GM12873 (cell line): ENCODE data around the gene LIMS2.

Experiments
- TF ChIP-seq, protein P1 (sequence below): IDR thresholded peaks from 2 replicates; pipeline ENCODE4 v1.5.1; 2012; ENCODE audit warnings: low read depth, mild to moderate bottlenecking, moderate library complexity, low read length, control low read depth; ENCODE audit not compliant: insufficient read depth; ENCODE audit errors: missing control alignments

The LIMS2 gene

DNA sequence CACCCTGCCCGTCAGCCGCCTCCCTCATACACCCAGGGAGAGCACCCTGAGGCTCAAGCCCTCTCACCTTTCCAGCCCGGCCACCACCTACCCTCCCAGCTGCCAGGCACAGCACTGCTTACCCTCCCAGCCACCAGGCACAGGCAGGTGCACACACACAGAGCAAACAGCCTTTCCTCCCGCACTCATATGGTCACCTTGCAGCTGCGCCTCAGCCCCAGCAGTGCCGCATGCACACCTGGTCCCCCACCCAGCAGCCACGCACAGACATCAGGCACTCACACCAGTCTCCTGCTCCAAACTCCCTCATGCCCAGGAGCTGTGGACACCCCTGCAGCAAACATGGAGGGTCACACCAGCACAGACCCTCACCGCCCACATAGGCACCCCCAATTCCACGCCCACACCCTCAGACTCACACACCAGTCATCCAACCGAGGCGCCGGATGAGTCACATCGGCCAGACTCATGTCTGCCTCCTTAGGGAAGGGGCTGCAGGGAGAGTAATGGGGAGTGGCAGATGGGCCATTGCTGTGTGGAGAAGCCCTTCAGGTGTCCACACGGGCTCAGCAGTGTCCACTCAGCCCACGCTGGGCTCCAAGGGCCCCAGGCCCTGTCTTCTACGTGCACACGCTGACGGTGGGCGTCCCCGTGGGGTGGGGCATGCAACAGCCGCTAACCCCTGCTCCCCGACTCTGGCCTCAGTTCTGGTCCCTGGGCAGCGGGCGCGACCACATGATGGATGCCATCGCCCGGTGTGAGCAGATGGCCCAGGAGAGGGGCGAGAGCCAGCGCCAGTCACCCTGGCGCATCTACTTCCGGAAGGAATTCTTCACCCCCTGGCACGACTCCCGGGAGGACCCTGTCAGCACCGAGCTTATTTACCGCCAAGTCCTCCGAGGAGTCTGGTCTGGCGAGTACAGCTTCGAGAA, 51.7 kb downstream of the LIMS2 start:
- TF ChIP-seq, protein P1, sequence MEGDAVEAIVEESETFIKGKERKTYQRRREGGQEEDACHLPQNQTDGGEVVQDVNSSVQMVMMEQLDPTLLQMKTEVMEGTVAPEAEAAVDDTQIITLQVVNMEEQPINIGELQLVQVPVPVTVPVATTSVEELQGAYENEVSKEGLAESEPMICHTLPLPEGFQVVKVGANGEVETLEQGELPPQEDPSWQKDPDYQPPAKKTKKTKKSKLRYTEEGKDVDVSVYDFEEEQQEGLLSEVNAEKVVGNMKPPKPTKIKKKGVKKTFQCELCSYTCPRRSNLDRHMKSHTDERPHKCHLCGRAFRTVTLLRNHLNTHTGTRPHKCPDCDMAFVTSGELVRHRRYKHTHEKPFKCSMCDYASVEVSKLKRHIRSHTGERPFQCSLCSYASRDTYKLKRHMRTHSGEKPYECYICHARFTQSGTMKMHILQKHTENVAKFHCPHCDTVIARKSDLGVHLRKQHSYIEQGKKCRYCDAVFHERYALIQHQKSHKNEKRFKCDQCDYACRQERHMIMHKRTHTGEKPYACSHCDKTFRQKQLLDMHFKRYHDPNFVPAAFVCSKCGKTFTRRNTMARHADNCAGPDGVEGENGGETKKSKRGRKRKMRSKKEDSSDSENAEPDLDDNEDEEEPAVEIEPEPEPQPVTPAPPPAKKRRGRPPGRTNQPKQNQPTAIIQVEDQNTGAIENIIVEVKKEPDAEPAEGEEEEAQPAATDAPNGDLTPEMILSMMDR = no peak

DNA sequence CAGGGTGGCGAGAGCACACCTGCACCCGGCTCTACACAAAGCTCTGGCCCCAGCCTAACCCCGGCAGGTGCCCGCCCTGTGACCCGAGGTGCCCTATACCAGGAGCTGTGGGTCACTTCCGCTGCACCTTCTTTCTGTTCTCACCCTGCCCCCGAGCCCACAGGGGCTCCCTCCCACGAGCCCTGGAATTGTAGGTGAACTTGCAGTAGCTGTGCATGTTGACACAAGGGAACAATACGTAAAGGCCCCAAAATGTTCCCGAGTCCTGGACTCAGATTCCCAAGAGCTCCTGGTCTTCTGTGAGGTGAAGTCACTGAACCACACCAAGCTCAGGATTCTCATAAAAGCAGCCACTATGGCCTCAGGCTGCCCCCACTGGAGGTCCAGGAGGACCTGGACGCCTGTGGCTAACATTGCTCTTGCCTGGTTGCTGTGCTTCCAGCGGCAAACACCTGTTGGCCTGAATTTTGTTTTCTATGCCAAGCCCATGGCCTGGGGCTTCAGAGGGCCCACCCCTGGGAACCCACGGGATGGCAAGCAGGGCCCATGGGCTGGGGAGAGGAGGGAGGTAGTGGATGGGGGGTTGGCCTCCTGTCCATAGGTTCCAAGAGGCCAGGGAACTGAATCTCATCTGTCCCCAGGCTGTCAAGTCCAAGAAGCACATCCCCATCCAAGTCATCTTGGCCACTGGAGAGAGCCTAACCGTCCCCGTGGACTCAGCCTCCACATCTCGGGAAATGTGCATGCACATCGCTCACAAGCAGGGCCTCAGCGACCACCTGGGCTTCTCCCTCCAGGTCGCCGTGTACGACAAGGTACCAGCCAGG, 52.6 kb downstream of the LIMS2 start:
- TF ChIP-seq, protein P1 = no peak

DNA sequence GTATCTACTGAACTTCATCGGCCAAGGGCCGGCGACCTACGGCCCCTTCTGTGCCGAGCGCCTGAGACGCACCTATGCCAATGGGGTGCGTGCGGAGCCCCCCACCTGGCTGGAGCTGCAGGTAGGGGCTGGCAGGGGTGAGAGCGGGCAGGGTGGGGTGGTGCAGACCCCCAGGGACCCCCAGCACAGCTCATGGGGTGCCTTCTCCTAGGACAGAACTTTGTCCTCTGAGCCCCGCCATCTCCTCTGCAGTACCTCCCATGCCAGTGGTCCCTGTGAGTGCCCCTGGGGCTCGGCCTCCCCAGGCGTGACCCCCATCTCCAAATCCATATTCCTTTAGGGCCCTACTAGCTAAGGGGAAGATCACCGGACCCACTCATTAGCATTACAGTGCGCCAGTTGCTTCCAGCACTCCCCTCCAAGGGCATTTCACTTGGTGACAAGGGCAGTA, 53.3 kb downstream of the LIMS2 start:
- TF ChIP-seq, protein P1 = no peak

DNA sequence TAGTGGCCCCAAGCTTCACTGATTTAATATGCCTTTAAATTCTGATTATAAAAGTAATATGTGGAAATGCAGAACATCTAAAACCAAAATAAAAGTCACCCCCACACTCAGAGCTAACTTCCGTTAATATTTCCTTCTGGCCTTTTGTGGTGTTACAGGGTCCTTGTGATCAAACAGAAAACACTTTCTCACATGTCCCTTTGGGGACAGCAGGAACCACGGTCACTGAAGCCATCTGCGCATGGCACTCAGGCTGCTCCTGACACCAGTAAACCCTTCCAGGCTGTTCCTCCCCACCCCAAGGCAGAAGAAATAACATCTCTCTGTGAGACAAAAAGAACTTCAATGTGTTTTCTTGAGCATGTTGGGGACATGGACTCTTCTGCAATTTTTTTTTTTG, 54.5 kb downstream of the LIMS2 start:
- TF ChIP-seq, protein P1 = no peak

DNA sequence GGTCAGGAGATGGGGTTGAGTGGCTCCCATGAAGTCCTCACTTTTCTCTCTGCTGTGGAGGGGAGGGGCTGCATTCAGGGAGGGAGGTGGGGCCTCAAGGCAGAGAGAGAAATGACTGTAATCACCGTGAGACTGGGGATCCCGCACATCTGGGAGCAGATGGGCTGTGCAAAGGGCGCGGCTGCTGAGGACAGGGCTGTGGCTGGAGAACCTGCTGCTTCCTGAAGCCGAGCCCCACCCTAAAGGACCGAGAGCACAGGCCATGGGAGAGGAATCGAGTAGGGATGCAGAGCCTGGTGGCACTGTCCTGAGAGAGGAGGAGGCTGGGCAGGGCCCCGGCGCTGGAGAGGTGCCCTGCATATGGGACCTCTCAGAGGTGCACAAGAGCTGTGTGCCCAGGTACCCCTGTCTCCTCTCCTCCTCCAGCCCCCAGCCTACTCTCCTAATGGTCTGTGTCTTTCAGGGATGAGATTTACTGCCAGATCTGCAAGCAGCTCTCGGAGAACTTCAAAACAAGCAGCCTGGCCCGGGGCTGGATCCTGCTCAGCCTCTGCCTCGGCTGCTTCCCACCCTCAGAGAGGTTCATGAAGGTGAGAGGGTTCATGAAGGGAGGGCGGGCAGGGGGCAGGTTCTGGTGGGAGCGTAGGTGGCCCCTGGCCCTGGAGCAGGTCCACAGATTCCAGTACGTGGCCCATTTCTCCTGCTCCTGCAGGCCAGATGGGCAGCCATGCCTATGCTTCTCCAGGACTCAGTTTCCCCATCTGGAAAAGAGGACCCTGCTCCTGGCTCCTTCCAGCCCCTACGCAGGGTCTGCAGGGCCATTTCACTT, 55.2 kb downstream of the LIMS2 start:
- TF ChIP-seq, protein P1 = no peak

DNA sequence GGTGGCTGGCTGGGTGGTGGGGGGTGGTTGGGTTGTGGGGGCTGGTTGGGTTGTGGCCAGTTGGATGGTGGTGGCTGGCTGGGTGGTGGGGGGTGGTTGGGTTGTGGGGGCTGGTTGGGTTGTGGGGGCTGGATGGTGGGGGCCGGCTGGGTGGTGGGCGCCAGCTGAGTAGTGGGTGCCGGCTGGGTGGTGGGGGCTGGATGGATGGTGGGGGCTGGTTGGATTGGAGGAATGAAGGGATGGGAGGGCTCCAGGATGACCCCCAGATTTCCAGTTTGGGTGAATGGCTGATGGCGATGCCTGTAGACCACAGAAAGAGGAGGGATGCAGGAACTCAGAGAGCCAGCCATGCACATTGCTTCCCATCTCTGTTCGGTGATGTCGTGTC, 56.1 kb downstream of the LIMS2 start:
- TF ChIP-seq, protein P1 = no peak
